Epithelial cell of esophagus (primary cell): ENCODE results near the gene UXS1.

Source experiments
- DNase-seq: peaks from one replicate; pipeline ENCODE4 v3.0.0; 2010; ENCODE audit warnings: low read depth
- H3K4me3 ChIP-seq: 2 replicates; pipeline ENCODE4 v1.5.1; 2011; ENCODE audit warnings: mild to moderate bottlenecking, low read length, control low read depth
- TF ChIP-seq, protein P1 (sequence below): IDR thresholded peaks from 2 replicates; pipeline ENCODE4 v1.5.1; 2011; ENCODE audit warnings: low read depth, mild to moderate bottlenecking, low read length, control low read depth, inconsistent platforms; ENCODE audit not compliant: insufficient read depth; ENCODE audit errors: missing control alignments

Gene UXS1

GRCh38 chr2:106168657-106169056 is 25.4 kb downstream of the UXS1 start:
- no peak overlapping the region for H3K4me3 ChIP-seq
- DNase-seq = no peak
- TF ChIP-seq, protein P1, sequence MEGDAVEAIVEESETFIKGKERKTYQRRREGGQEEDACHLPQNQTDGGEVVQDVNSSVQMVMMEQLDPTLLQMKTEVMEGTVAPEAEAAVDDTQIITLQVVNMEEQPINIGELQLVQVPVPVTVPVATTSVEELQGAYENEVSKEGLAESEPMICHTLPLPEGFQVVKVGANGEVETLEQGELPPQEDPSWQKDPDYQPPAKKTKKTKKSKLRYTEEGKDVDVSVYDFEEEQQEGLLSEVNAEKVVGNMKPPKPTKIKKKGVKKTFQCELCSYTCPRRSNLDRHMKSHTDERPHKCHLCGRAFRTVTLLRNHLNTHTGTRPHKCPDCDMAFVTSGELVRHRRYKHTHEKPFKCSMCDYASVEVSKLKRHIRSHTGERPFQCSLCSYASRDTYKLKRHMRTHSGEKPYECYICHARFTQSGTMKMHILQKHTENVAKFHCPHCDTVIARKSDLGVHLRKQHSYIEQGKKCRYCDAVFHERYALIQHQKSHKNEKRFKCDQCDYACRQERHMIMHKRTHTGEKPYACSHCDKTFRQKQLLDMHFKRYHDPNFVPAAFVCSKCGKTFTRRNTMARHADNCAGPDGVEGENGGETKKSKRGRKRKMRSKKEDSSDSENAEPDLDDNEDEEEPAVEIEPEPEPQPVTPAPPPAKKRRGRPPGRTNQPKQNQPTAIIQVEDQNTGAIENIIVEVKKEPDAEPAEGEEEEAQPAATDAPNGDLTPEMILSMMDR = no peak

GRCh38 chr2:106167067-106167466 is 27.0 kb downstream of the UXS1 start:
- no peak for DNase-seq
- TF ChIP-seq, protein P1 = no peak
- H3K4me3 ChIP-seq = no peak overlapping the region

DNA sequence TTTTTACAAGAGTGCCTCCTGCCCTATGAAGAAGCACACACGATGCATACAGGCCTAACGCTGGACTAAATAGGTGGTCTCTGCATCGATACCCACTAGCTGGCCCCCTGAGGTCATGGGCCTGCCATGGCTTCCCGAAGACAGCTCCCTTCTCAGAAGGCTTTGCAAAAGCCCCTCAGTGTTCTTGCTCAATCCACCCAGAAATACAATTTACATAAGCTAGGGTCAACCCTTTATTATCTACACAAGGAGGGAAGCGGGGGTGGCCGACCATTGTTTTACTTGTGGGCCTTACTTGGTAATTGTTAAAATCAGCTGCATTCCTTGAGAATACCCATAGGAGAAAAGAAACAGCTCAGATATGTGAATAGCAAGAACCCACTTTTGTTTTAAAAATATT is 28.5 kb downstream of the UXS1 start:
- no peak for DNase-seq
- TF ChIP-seq, protein P1 = no peak

GRCh38 chr2:106165029-106165428 is 29.1 kb downstream of the UXS1 start:
- TF ChIP-seq, protein P1 = no peak
- no peak overlapping the region for H3K4me3 ChIP-seq
- no peak for DNase-seq

More for the DNA sequence above, 28.5 kb downstream of the UXS1 start:
- H3K4me3 ChIP-seq = no peak overlapping the region

- no peak overlapping the region for H3K4me3 ChIP-seq
- no peak for DNase-seq
- TF ChIP-seq, protein P1 = no peak
These were observed 30.1 kb downstream of the UXS1 start for GRCh38 chr2:106163948-106164545.

- DNase-seq = peak; percentile 84
- no peak overlapping the region for H3K4me3 ChIP-seq
- TF ChIP-seq, protein P1 = no peak
These were observed 31.9 kb downstream of the UXS1 start for GRCh38 chr2:106161938-106162820.
